Ascending aorta (tissue), 2 donors: Measurements from ENCODE around the gene STRIP2. TPM values are rescaled to one million over a fixed set of nuclear protein-coding genes. Genes with fewer than 3 reads are reported as not detected.

Experiments
- DNase-seq, 2 donors: peaks; one replicate each; pipeline ENCODE4 v3.0.0-alpha.2; 2019; ENCODE audit warnings: low spot score in 2 of 2
- H3K27ac ChIP-seq, 2 donors: fragments of 200-600 bp; sonication (generic); one replicate each; pipeline ENCODE4 v1.5.1; 2016 to 2017; ENCODE audit warnings: mild to moderate bottlenecking in 1 of 2
- H3K27me3 ChIP-seq: fragments of 200-600 bp; sonication (generic); one replicate; pipeline ENCODE4 v1.5.1; 2017
- H3K36me3 ChIP-seq, 2 donors: fragments of 200-600 bp; sonication (generic); one replicate each; pipeline ENCODE4 v1.5.1; 2016
- H3K4me1 ChIP-seq, 2 donors: fragments of 200-600 bp; sonication (generic); one replicate each; pipeline ENCODE4 v1.5.1; 2016 to 2017; ENCODE audit warnings: mild to moderate bottlenecking in 1 of 2
- H3K4me3 ChIP-seq, 2 donors: fragments of 200-600 bp; sonication (generic); one replicate each; pipeline ENCODE4 v1.5.1; 2016 to 2017; ENCODE audit warnings: mild to moderate bottlenecking in 1 of 2
- H3K9me3 ChIP-seq, 2 donors: fragments of 200-600 bp; sonication (generic); one replicate each; pipeline ENCODE4 v1.5.1; 2016
- intact Hi-C: fragments of 100-400 bp; cut with DNase I; formaldehyde crosslinking; loops from one replicate; pipeline ENCODE4 v1.15.1; 2023
- total RNA-seq: library from RNA; depleted of rRNA; stranded (reverse); fragments of >200 nt; gene quantifications from one replicate; pipeline ENCODE4 v1.1.0, GENCODE V29; 2016
- TF ChIP-seq, protein P1 (sequence below), 3 experiments: fragments of 200-600 bp in 2 of 3; fragments of 450-650 bp in 1 of 3; sonication (generic) in 2 of 3; IDR thresholded peaks; one replicate each; pipeline ENCODE4 v1.5.1; 2016 to 2019; ENCODE audit warnings: antibody characterized with exemption in 3 of 3, mild to moderate bottlenecking in 1 of 3, moderate library complexity in 1 of 3

The STRIP2 gene
- total RNA-seq, 1 donor from 2014 or later, result 2.3 TPM

DNA sequence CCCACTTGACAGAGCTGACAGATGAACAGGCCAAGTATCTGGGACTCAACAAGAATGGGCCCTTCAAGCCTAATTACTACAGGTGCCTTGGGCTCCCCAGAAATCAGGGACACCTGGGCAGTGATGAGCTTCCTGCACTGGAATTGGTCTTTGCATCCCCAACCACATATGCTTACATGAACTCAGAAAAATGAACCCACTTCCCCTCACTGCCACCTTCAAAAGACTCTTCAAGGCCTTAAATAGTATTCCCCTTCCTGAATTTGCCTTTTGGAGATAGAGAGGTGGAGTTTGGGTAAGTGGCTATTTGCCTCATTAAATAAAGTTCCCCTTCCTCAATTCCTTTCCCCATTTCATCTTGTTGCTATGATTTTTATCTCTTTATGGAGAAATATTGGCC lies 7.8 kb upstream of the STRIP2 start:
- no peak for DNase-seq
- H3K36me3 ChIP-seq, result peaks cover 6 to 25% of the 10 kb centered on the region in 2 donors
- no peak overlapping the region for H3K4me3 ChIP-seq
- no peak overlapping the region for H3K27ac ChIP-seq
- no peaks in the 10 kb centered on the region for H3K9me3 ChIP-seq
- intact Hi-C loops, result no loop called here
- no peaks in the 10 kb centered on the region for H3K4me1 ChIP-seq
- H3K27me3 ChIP-seq, result no peaks in the 10 kb centered on the region
- TF ChIP-seq, protein P1, sequence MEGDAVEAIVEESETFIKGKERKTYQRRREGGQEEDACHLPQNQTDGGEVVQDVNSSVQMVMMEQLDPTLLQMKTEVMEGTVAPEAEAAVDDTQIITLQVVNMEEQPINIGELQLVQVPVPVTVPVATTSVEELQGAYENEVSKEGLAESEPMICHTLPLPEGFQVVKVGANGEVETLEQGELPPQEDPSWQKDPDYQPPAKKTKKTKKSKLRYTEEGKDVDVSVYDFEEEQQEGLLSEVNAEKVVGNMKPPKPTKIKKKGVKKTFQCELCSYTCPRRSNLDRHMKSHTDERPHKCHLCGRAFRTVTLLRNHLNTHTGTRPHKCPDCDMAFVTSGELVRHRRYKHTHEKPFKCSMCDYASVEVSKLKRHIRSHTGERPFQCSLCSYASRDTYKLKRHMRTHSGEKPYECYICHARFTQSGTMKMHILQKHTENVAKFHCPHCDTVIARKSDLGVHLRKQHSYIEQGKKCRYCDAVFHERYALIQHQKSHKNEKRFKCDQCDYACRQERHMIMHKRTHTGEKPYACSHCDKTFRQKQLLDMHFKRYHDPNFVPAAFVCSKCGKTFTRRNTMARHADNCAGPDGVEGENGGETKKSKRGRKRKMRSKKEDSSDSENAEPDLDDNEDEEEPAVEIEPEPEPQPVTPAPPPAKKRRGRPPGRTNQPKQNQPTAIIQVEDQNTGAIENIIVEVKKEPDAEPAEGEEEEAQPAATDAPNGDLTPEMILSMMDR (IDR thresholded peaks at IDR 0.05), result no peak

GRCh38 chr7:129427526-129428045 lies 6.6 kb upstream of the STRIP2 start:
- Histone ChIP-seq H3K4me3 (no peak overlapping the region), H3K27ac (no peak overlapping the region), H3K27me3 (no peaks in the 10 kb centered on the region), H3K36me3 (peaks cover 6 to 25% of the 10 kb centered on the region in 2 donors), H3K9me3 (no peaks in the 10 kb centered on the region), H3K4me1 (no peaks in the 10 kb centered on the region)
- DNase-seq, result no peak
- TF ChIP-seq, protein P1 (IDR thresholded peaks at IDR 0.05), result no peak
- intact Hi-C loops, result no loop called here

- no peaks in the 10 kb centered on the region for H3K9me3 ChIP-seq
- H3K27me3 ChIP-seq, result no peaks in the 10 kb centered on the region
- H3K4me3 ChIP-seq, result no peak overlapping the region
- intact Hi-C loops, result loop anchor here (2.0 kb wide), 1 partner anchor 181 kb away; no protein-coding TSS in a partner anchor
- peaks cover 3 to 7% of the 10 kb centered on the region in 2 donors for H3K4me1 ChIP-seq
- DNase-seq, result no peak
- no peak overlapping the region for H3K27ac ChIP-seq
- peaks cover 1 to 6% of the 10 kb centered on the region in 2 donors for H3K36me3 ChIP-seq
- TF ChIP-seq, protein P1 (IDR thresholded peaks at IDR 0.05), result no peak
Observed at GRCh38 chr7:129431911-129432643, 2.2 kb upstream of the STRIP2 start.

DNA sequence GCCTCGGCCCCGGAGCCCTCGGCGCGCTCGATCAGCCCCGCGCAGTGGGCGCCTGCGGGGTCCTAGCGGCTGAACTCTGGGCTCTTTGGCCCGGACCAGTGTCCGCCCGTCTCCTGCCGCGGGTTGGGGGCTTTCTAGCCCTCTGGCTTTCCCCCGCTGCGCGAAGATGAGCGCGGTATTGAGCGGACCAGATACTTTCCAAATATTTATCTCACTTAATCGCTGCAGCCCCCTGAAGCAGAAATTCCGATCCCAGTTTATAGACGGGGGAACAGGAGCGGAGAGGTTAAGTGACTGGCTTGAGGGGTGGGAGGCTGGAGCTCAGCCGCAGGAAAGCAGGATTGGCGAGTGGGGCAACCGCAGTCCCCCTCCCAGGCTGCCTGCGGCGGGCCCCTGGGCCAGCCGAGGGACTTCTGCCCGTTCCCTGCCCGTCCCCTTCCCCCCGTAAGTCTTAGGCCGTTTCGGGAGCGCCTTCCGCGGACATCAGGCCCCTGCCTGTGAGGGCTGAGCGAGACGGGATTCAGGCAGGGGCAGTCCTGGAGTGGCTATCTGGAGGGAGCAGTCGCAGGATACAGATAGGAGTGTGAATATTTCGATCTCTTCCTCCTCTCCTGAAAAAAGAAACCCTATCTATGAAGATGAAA lies 565 bp downstream of the STRIP2 start:
- peak overlapping the region in 1 of 2 donors; percentile 9 for H3K27ac ChIP-seq
- intact Hi-C loops, result loop anchor here (2.0 kb wide), 1 partner anchor 210 kb away; the partner anchor contains the start of gene AHCYL2
- no peaks in the 10 kb centered on the region for H3K27me3 ChIP-seq

GRCh38 chr7:129435414-129435829 lies 1.2 kb downstream of the STRIP2 start:
- peak overlapping the region in 1 of 2 donors; percentile 80 for H3K4me3 ChIP-seq
- TF ChIP-seq, protein P1 (IDR thresholded peaks at IDR 0.05), result no peak
- intact Hi-C loops, result loop anchor here (2.0 kb wide), 1 partner anchor 211 kb away; the partner anchor contains the start of gene AHCYL2
- H3K27me3 ChIP-seq, result no peaks in the 10 kb centered on the region
- peaks cover 3 to 7% of the 10 kb centered on the region in 2 donors for H3K4me1 ChIP-seq
- DNase-seq, result no peak
- no peaks in the 10 kb centered on the region for H3K9me3 ChIP-seq
- no peak overlapping the region for H3K27ac ChIP-seq
- no peaks in the 10 kb centered on the region for H3K36me3 ChIP-seq

More for the DNA sequence above, 565 bp downstream of the STRIP2 start:
- H3K36me3 ChIP-seq, result no peaks in the 10 kb centered on the region
- no peak for DNase-seq
- TF ChIP-seq, protein P1 (IDR thresholded peaks at IDR 0.05), result no peak
- peak overlapping the region; percentile 75 to 80 for H3K4me3 ChIP-seq
- H3K4me1 ChIP-seq, result peaks cover 3 to 7% of the 10 kb centered on the region in 2 donors
- no peaks in the 10 kb centered on the region for H3K9me3 ChIP-seq
